ENCODE data around the gene DPP6.
"Not testable (repeated sequence)": the region's sequence is repeated elsewhere in the genome, so short reads cannot be mapped to it uniquely, and the experiment has no call there.

Gene DPP6

GRCh38 chr7:154148791-154149516 is 96.8 kb downstream of the DPP6 start:
- ATAC-seq, DNase-seq: not testable (repeated sequence)

DNA sequence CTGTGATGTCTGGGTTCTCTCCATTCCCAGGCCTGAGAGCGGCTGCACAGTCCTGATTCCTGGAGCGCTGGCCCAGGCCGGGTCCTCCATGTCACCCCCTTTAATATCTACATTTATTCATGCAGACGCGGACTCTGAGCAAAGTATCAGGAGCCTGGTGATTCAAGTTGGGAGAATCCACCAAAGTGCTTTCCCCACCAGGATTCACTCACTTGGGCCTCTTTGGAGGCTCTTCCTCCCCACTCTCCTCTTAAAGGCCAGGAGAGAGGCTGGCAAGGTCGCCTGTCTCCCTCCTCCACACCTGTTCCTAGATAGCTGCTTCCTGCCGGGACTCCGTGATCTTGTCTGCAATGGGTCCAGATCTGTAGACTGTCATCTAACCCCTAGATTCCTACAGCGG is 98.5 kb downstream of the DPP6 start:
- not testable (repeated sequence) for DNase-seq, ATAC-seq

DNA sequence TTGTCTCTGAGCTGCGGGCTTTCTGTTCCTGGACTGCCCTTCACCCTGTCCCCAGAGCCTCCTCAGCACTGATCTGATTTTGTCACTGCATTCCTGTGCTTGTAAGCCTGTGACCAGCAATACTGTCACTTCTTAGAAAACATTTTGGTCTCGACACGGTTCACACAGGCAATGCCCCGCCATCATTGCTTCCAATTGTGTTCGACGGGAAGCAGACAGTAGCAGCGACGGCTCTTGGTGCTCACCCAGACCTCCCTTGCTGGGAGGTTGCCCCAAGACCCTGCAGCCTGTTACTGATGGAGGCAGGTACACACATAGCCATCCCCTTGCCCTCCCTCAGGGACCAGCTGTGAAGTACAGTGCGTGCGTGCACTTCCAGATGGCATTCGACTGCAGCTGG is 99.1 kb downstream of the DPP6 start:
- DNase-seq, ATAC-seq: not testable (repeated sequence)

GRCh38 chr7:154155928-154156327 is 103.7 kb downstream of the DPP6 start:
- DNase-seq, ATAC-seq: not testable (repeated sequence)

DNA sequence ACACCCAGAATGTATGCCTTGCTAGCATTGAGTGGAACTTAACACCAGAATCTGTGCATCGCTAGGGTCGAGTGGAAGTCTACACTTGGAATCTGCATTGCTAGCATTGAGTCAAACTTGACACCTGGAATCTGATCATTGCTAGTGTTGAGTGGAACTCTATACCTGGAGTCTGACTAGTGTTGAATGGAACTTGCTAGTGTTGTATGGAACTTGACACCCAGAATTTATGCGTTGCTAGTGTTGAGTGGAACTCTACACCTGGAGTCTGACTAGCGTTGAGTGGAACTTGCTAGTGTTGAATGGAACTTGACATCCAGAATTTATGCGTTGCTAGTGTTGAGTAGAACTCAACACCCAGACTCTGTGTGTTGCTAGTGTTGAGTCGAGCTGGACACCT is 110.7 kb downstream of the DPP6 start:
- not testable (repeated sequence) for DNase-seq, ATAC-seq

GRCh38 chr7:154163642-154164041 is 111.4 kb downstream of the DPP6 start:
- not testable (repeated sequence) for DNase-seq, ATAC-seq

GRCh38 chr7:154167051-154167450 is 114.9 kb downstream of the DPP6 start:
- DNase-seq: no peak
- no peak for ATAC-seq

DNA sequence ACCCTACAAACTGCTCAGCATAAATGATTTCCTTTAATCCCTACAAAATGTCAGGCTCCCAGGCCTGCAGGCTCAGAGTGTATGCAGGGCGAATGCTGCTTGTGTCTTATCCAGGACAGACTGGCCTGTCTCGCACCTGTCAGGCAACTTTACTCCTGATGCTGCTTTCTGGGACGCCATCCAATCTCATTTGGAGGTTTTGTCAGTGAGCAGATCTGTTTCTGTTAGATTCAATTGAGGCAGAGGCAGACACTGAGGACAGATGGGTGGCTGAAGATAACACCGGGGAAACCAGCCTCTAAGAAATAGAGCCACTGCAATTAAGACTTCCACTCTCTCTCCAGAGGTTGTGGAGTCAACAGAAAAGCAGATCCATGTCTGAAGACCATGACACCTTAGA is 115.6 kb downstream of the DPP6 start:
- ATAC-seq (no peak), DNase-seq (no peak)

GRCh38 chr7:154171422-154171821 is 119.2 kb downstream of the DPP6 start:
- ATAC-seq (no peak), DNase-seq (no peak)

DNA sequence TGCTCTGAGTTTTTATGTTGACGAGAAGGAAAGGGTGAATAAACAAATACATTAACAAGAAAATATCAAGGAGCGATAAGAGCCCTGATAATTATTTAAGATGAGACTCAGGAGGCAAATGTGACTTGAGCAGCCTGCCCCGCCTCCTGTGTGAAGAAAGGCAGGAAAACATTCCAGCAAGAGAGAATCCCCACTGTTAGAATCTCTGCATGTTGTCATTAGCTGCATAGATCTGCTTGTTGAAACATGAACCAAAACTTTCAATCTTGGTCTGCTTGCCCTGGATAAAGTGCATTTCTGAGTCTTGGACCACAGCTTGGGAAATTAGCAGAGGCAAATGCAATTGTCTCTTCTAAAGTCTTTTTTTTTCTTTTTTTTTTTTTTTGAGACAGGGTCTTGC is 120.0 kb downstream of the DPP6 start:
- no peak for ATAC-seq
- no peak for DNase-seq

DNA sequence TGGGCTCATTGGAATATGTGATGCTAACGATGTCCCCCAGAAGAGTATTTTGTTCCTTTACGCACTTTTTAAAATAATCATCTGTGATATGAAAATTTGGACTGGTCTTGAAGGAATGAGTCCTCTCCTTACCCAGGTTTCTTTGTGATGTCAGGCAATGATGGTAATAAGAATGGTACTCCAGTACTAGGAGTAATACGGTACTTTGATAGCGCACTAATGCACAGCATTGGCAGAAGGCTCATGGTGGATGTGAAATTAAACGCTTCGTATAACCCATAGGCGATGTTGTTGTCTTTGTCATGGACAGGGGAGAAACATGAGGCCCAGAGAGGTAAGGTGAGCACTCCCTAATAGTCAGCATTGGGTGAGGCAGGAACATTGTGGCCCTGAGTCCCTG is 125.4 kb downstream of the DPP6 start:
- no peak for ATAC-seq
- DNase-seq: no peak

GRCh38 chr7:154178895-154179294 is 126.7 kb downstream of the DPP6 start:
- no peak for ATAC-seq
- DNase-seq: no peak

GRCh38 chr7:154183482-154183881 is 131.3 kb downstream of the DPP6 start:
- ATAC-seq (no peak), DNase-seq (no peak)

DNA sequence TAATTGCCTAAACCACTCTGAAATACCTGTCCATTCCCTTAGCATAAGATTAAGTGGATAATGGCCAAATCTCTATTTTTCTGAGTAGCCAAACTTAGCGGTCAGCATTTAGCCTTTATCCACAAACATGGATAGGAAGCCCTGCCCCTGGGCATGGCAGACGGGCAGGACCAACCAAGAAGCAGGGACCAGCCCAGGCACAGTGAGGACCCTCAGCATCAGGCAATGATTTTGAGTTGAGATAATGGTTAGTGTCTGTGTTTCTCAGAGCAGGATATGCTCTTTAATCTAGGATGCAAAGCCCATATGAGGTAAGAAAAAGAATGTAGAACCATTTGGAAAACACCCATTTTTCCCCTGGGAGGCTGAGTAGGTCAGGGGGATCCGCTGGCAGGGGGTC is 131.7 kb downstream of the DPP6 start:
- no peak for ATAC-seq
- DNase-seq: no peak

DNA sequence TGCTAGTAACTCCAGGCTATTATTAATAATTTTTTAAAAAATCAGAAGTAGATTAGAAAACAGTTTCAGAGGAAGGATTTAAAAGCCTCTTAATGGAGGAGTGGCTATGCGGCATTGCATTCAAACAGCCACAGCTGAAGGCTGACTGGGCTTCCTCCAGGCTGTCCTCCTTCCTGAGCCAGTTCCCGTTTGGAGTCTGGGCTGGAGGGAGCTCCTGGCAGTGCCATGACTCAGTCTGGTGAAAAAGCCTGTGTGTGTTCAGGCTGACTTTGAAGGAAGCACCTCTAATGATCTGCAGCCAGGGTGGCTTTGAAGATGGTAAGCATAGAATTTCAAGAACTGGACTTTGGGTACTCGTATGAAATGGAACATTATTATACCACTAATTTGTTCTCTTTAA is 134.6 kb downstream of the DPP6 start:
- ATAC-seq: no peak
- DNase-seq: no peak

GRCh38 chr7:154188330-154188729 is 136.1 kb downstream of the DPP6 start:
- ATAC-seq: no peak
- no peak for DNase-seq

DNA sequence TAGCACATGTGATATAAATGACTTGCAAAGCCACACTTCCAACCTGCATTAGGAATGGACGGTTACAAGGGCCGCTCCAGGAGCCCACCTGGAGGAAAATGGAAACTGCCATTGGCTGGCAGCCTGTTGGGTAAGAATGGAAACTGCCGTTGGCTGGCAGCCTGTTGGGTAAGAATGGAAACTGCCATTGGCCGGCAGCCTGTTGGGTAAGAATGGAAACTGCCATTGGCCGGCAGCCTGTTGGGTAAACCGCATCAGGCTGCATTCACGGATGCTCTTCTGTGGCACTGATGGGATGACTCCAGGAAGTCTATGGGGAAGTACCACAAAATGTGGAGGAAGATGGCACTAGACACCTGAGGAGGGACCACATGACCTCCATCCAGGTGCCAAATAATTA is 143.1 kb downstream of the DPP6 start:
- no peak for DNase-seq
- no peak for ATAC-seq

GRCh38 chr7:154198481-154198880 is 146.3 kb downstream of the DPP6 start:
- no peak for ATAC-seq
- DNase-seq: no peak

DNA sequence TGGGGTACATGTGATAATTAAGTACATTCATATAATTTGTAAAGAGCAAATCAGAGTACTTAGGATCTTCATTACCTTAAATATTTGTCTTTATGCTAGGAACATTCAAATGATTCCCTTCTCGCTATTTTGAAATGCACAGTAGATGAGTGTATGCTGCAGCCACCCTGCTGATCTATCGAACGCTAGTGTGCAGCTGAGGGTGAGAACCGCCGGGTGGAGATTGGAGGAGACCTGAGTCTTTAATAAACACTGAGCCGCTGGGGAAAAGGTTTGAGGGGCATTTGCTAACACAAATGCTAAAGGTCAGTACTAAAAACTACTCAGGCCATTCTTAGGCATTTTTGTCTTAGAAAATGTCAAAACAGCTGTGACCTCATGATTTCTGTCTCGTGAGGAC is 148.0 kb downstream of the DPP6 start:
- no peak for ATAC-seq
- no peak for DNase-seq

- no peak for ATAC-seq
Measured at GRCh38 chr7:154202002-154202401, 149.8 kb downstream of the DPP6 start.

GRCh38 chr7:154204046-154204445 is 151.8 kb downstream of the DPP6 start:
- no peak for ATAC-seq
- no peak for DNase-seq

More at GRCh38 chr7:154202002-154202401, 149.8 kb downstream of the DPP6 start:
- DNase-seq: no peak

- ATAC-seq (no peak), DNase-seq (no peak)
Measured at GRCh38 chr7:154212861-154213260, 160.7 kb downstream of the DPP6 start.

DNA sequence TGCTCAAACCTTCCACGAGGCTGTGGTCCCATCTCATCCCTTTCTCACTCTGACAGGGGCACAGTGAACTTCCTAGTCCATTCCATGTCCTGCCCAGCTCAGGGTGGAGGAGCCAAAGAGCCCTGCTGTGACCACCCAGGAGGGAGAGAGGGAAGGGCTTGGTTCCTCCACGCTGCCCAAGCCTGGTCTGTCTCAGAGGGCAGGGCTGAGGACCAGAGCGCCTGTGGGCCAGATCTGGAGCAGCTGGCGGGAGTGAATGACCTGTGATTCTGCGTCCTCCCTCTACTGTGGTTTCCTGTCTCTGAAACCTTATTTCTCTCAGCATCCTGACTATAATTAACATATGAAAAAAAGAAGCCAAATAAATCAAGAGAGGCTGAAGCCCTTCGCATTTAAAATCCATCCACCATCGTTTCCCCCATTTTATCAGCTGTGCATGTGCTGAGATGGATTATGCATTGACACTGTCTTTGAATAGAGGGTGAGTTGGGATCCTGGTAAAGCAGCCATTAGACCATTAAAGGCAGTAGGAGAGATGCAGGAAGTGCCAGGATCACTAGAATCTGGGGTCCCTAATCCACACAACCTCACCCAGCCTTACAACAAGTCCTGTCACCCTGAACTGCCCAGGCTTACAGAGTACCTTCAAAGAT is 165.6 kb downstream of the DPP6 start:
- DNase-seq (no peak), ATAC-seq (no peak)

GRCh38 chr7:154231732-154232131 is 179.5 kb downstream of the DPP6 start:
- no peak for DNase-seq
- no peak for ATAC-seq

All from stimulated activated naive CD8-positive, alpha-beta T cell treated with anti-CD3 and anti-CD28 coated beads, Interleukin-15, Interleukin-2, amounts not matched to agents 100 U/mL and 50 U/mL, for 24 hours (primary cell).